ENCODE data around the gene CFAP61. TPM values are rescaled to one million over a fixed set of nuclear protein-coding genes. Genes with fewer than 3 reads are reported as not detected.

The CFAP61 gene
- total RNA-seq, 1 experiment from 2014 or later = 0.28 TPM

GRCh38 chr20:20143165-20143564 lies 90.8 kb downstream of the CFAP61 start:
- H3K9me3 ChIP-seq (ENCODE audit: control insufficient read depth, insufficient read depth, low read depth, low read length) = no peaks in the 10 kb centered on the region
- ChIA-PET CTCF (no interaction called here), POLR2A (no interaction called here)
- H3K27ac ChIP-seq (ENCODE audit: low read length) = no peak overlapping the region
- in situ Hi-C loops (cut with HindIII; ENCODE audit: low pct_unique_long_range_greater_than_20kb, low sequenced_read_pairs) = no loop called here
- intact Hi-C loops (cut with micrococcal nuclease; ENCODE audit: unreplicated experiment) = no loop called here
- no peak for DNase-seq (ENCODE audit: low read depth, low spot score)
- no peak overlapping the region for H3K4me3 ChIP-seq (ENCODE audit: low read depth in 2 of 2, low read length in 2 of 2)
- H3K4me1 ChIP-seq (ENCODE audit: control insufficient read depth, insufficient read depth, low read length) = no peaks in the 10 kb centered on the region
- H3K27me3 ChIP-seq (ENCODE audit: control insufficient read depth, insufficient read depth, low read length) = no peaks in the 10 kb centered on the region
- no TSS peak for BruUV-seq (replicated peaks)
- no peaks in the 10 kb centered on the region for H3K36me3 ChIP-seq (ENCODE audit: control insufficient read depth, insufficient read depth, low read length)
- TF ChIP-seq POLR2AphosphoS5 (IDR thresholded peaks at IDR 0.05; ENCODE audit: low read depth, low read length) (no peak), CTCF (IDR thresholded peaks at IDR 0.05) (no peak), REST (IDR thresholded peaks at IDR 0.05; ENCODE audit: insufficient read depth in 1 of 2, low read depth in 2 of 2, low read length in 1 of 2) (no peak), SIN3A (IDR thresholded peaks at IDR 0.05; ENCODE audit: borderline replicate concordance, insufficient read depth, low read depth, low read length) (no peak), TCF7L2 (IDR thresholded peaks at IDR 0.05; ENCODE audit: low read depth, low read length) (no peak)
- no peak for ATAC-seq

GRCh38 chr20:20143646-20144045 lies 91.3 kb downstream of the CFAP61 start:
- in situ Hi-C loops (cut with HindIII; ENCODE audit: low pct_unique_long_range_greater_than_20kb, low sequenced_read_pairs) = no loop called here
- ChIA-PET POLR2A (no interaction called here), CTCF (no interaction called here)
- H3K27ac ChIP-seq (ENCODE audit: low read length) = no peak overlapping the region
- no peaks in the 10 kb centered on the region for H3K36me3 ChIP-seq (ENCODE audit: control insufficient read depth, insufficient read depth, low read length)
- no peak for ATAC-seq
- H3K27me3 ChIP-seq (ENCODE audit: control insufficient read depth, insufficient read depth, low read length) = no peaks in the 10 kb centered on the region
- BruUV-seq (replicated peaks) = no TSS peak
- no peaks in the 10 kb centered on the region for H3K9me3 ChIP-seq (ENCODE audit: control insufficient read depth, insufficient read depth, low read depth, low read length)
- DNase-seq (ENCODE audit: low read depth, low spot score) = no peak
- TF ChIP-seq TCF7L2 (IDR thresholded peaks at IDR 0.05; ENCODE audit: low read depth, low read length) (no peak), SIN3A (IDR thresholded peaks at IDR 0.05; ENCODE audit: borderline replicate concordance, insufficient read depth, low read depth, low read length) (no peak), CTCF (IDR thresholded peaks at IDR 0.05) (no peak), REST (IDR thresholded peaks at IDR 0.05; ENCODE audit: insufficient read depth in 1 of 2, low read depth in 2 of 2, low read length in 1 of 2) (no peak)
- intact Hi-C loops (cut with micrococcal nuclease; ENCODE audit: unreplicated experiment) = no loop called here
- H3K4me1 ChIP-seq (ENCODE audit: control insufficient read depth, insufficient read depth, low read length) = no peaks in the 10 kb centered on the region
- no peak overlapping the region for H3K4me3 ChIP-seq (ENCODE audit: low read depth in 2 of 2, low read length in 2 of 2)
